ENCODE data around the gene CCDC191.

Gene CCDC191

DNA sequence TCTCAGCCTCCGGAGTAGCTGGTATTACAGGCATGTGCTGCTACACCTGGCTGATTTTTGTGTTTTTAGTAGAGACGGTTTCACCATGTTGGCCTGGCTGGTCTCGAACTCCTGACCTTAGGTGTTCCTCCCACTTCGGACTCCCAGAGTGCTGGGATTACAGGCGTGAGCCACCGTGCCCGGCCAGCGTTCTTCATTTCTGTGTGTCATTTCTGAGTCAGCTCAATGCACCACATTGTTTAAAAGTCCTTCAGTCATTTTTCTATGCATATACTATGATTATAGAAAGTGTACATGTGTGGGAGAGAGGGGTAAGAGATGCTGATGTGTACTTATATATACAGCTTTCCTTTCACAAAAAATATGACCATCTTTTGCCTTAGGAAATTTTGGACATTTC is 2.3 kb upstream of the CCDC191 start:
- DNase-seq: no peak

DNA sequence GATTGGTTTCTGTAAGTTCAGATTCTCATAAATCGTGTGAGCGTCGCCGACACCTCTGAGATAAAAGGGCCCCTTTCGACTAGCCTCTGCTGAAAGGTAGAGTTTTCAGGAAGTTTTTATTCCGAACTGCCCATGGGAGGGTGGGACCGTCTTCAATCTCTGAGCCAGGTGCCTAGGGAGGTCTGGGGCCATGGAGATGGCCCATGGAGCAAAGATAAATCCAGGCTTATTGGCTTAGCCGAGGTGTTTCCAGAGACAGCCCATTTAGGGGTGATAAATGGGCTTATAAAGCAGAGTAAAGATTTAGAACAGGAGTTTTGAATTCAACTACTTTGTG is 653 bp upstream of the CCDC191 start:
- no peak for DNase-seq

DNA sequence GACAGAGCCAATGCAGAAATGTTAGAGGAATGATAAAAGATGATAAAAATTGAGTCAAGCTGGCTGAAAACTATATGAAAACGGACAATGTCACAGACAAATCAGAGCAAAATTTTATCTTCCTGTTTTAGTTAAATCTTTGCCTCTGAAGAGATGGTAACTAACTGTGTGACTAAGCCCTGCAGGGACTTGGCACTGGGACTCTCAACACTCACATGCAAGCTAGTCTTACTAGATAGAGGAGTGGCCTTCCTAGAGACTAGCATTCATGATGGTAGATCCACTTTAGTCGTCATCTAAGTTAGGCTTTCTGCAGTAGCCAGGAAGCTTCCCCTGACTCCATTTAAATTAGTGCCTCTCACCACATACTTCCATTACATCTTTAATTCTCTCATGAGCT is 4.1 kb downstream of the CCDC191 start:
- DNase-seq: no peak

DNA sequence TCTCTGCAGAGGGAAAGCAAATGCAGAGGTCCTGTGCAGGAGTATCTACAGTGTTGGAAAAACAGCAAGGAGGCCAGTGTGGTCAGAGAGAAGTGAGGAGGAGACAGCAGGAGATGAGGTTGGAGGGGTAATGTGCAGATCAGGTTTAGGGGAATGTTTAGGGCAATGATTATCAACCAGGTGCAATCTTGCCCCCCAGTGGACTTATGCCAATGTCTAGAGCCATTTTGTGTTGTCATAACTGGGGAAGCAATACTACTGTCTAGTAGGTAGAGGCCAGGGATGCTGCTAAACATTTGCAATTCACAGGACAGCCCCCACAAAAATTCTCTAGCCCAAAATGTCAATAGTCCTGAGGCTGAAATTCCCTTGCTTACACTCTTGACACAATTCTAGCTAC is 13.1 kb downstream of the CCDC191 start:
- no peak for DNase-seq

DNA sequence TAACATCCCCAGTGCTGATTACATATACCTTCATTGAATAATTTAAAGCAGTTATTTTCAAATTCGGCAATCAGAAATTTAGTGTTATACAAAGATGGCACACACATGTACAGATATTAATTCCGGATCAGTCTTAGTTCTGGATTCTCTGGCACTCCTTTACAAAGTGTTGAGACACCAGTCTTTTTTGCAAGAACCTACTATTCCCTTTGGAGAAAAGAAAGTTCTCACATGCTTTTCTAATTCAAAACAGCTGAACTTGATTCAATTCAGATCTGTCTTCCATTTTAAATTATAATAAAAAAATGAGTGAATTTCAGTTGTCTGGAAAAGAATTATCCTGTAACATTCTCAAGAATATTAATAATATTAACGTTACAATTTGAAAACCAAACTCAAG is 20.4 kb downstream of the CCDC191 start:
- no peak for DNase-seq

DNA sequence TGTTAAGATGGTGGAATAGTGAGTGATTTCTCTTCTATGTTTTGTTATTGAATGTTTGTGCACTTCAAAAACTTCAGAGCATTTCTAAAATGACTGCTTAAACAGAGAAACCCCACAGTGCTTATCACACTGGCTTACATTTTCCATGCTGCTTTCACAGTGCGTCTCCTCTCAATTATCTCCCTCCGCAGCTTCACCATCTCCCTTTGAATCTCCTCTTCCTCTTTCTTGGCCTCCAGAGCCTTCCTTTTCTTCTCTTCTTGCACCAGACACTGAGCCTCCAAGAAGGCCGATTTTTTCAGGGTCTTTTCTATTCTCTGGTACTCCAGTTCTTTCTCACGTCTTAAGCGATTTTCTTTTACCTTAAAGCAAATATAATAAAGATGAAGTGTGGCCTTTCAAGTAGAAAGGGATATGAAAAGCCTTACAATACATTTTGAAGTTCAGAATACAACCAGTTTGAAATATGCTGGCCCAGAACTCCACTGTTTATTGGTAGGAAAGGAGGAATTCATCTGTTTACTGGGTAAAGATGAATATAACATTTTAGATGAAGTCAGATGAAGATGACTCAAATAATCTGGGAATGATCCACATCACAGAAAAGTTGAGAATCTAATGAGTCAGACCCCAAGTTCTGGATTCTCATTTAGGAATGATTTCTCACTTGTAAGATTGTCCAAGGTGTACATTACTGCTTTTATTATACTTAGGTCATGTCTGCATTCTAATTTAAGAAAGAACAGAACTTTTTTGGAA is 21.4 kb downstream of the CCDC191 start:
- DNase-seq: no peak

DNA sequence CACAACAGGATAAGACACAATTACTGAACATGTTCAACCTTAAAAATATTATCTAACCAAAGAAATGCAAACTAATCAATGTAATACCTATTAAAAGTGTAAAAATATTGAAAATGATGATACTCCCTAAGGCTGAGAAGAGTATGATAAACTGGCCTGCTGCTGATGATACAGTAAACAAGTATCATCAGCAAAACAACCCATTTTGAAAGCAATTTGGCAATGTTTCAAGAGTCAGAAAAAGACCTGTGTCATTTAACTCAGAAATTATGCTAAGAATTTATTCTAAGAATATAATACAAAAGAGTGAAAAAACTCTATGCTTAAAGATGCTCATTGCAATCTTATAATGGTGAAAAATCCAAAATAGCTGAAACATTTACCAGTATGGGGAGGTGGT is 22.1 kb downstream of the CCDC191 start:
- no peak for DNase-seq

DNA sequence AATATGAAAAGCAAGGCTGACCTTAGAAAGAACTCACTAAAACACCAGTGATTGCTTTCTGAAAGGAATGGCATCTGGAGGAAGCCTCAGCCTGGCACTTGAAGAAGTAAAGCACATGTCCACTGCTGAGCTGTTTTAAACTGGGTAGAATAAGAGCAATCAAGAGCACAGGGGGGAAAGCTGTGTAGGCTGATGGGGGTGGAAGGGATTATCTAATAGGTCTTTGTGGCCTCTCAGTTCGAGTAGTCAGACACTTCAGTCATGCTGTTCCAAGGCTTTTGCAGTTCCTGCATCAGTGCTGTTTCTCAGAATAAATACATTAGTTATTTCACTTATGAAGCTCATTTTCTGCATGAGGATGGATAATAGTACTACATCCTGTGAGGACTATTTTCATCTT is 22.6 kb downstream of the CCDC191 start:
- DNase-seq: no peak

DNA sequence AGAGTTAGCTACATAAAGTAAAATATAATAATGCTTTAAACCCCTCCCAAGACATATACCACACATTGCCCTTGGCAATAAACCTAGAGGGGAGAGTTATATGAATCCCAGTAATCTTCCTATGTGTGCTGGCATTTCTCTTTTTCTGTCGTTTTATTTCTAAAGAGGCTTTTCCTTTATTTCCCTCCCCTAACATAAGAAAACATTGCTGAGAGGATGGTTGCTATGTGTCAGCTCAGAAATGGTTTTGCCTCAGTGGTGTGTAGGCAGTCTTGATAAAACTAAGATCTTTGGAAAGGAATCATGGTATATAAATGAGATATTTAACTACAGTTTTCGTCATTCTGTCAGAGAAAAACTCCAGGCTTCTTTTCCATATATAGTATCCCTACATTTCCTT is 30.0 kb downstream of the CCDC191 start:
- no peak for DNase-seq

DNA sequence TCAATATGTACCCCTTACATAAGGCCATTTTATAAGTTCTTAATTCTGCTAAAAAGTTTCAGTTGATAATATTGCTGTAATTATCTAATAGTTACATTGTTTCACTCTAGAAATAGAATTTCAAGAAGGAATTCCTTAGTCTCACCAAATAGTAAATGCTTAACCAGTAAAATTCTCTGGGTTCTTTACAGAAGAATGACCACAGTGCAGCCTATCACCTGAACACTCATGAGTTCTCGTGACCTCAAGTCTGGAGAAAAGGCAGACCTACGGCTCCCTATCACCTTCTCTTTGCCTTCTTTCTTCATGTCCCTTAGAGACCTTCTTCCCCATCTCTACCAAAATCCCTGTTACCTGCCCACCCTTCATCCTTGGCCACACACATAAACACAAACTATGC is 30.9 kb downstream of the CCDC191 start:
- no peak for DNase-seq

DNA sequence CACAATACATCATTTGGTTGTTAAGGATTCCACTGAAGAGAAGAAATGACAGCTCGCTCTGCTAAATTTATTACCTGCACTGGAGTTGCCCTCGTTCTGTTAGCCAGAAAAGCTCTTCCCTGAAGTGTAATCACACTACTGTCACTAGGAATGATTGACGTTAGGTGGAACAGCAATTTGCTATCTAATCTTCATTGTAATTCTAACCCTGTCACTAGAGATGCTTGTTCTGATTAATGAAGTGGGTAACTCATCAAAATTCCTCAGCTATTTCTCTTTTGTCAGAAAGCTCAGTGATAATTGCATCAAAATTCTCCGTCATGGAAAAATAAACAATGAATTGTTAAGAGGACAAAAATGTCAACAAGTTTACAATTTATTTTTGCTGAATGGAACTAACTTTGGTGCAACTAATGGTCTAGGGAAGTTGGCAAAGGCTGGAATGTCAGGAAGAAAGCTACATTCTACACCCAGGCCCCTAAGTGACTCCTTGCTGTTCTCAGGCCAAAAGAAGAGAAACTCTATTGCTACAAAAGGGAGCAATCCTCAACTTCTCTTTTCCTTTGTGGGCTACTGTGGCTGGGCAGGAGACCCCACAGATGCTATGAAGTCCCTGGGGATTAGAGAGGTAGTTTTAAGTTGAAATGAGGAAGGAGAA is 34.1 kb downstream of the CCDC191 start:
- no peak for DNase-seq

DNA sequence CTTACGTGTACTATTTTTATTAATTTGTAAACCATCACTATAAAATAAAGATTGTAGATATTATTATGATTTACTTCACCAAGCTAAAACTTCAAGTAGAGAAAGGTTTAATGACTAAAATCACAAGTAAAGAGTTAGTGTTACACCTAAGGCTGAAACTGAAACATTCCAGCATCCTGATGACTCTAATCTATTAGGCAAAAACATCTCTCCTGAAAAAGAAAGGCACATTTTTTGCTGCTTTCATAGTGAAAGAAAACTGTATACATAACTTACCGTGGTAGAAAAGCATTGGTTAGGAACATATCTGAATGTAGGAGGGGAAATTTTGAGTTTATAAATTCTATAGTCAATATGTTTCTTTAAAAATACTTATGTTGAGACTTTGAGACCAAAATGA is 35.4 kb downstream of the CCDC191 start:
- DNase-seq: no peak

DNA sequence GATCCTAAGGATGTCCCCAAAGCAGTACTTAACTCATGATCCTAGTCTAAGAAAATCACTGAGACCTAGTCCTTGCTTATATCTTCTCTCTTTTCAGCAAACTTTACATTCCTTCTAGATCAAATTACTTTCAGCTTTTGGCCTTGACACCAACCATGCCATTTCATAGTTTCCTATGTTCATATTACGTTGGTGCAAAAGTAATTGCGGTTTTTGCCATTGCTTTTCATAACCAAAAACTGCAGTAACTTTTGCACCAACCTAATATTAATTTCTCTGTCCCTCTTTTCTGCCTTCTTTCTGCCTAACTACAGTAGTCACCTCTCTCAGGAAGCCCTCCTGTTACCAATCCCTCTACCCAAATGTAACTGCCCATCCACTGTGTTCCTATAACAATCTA is 36.8 kb downstream of the CCDC191 start:
- no peak for DNase-seq

DNA sequence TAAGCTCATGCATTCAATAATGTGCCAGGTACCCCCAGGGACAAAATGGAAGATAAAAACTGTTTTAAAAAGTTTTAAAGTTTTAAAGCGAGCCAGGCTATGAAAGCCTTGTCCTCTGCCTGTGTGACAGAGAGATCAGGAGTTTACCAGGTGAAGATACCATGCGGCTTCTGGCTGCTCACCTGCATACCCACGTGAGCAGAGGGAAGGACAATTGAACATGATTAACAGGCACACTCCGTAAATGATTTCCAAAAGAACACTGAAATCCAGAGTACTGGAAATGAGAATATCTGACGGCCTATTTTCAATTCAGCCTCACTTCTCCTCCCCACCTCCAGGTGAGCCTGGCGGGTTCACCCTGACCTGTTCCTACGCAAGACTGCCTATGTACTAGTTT is 42.1 kb downstream of the CCDC191 start:
- DNase-seq: no peak

DNA sequence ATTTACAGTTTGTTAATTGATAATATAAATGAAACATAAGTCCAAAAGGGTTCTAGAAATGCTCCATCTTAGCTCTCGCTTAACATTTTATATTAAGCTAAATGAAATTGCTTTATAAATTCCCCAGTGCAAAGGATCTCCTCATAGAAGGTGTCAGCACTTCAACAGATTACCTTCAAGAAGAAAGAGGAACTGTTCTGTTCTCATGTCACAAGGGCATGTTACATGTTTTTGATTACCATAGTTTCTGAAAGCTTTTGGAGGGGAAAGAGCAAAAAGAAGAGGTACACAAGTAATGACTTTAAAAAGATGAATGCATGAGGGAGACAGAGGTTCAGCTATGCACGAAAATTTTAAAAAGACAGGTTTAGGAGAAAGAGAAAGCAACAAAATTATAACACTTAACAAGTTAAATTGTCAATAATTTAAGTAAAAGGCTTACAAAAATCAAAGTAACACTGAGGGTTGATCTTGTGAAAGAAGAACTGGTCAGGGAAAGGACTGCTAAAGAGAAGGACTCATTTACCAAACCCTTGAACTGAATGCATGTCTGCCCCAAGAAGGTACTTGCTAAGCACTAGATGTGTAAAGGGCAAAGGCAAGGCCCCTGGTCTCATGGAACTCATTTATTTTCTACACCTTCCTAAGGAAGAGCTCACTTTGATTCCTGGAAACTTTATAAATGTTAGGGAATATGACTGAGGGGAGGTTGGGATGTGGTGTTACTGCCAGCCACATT is 45.1 kb downstream of the CCDC191 start:
- DNase-seq: no peak

DNA sequence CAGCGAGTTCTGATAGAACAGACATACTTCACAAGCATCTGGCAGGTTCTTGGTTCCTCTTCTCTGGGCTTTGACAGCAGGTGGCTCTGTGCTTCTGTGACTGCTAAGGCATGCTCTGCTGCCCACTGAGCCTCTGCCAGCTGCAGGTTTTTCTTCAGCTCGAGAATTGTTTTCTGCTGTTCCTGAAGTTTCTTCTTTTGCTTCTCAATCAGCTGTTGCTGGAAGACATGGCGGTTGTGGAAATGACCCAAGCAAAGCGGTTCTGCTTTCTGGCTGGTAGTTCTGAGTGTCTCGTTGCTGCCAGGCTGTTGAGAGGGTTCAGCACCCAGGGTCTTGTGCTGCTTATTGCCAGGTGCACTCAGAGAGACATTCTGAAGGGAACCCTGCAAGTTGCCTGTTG is 50.8 kb downstream of the CCDC191 start:
- no peak for DNase-seq

DNA sequence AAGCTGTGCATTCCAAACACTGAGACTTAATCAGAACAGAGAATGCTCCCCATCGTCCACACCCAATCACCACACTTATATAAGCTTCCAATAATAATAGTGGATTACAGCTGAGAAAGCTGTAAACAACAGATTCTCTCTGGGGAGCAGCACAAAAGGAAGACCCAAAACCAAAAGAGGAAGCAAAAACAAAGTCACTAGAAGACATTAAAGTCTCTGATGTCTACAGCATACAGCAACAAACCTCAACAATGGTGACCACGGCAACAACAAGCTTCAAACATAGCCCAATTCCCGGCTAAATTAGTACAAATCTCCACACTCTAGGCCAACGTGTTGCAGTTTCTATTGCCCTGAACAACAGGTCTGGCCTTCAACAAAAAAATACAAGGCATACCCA is 70.8 kb downstream of the CCDC191 start:
- DNase-seq: no peak

DNA sequence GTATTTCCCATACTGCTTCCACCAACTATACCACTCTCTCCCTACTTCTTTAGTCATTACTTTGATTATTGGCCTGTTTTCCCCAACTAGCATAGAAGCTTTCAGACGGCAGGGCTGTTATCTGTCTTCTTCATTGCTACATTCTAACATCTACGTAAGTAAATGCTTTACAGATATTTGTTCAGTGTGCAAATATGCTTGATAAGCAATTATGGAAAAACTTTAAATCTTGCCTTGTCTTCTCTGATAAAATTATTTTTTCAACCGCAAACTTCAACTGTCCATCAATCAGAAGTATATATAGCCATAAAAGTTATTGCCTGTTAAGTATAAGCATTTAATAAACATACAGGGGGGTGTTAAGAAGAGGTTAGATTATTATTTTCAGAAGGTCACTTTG is 72.8 kb downstream of the CCDC191 start:
- no peak for DNase-seq

DNA sequence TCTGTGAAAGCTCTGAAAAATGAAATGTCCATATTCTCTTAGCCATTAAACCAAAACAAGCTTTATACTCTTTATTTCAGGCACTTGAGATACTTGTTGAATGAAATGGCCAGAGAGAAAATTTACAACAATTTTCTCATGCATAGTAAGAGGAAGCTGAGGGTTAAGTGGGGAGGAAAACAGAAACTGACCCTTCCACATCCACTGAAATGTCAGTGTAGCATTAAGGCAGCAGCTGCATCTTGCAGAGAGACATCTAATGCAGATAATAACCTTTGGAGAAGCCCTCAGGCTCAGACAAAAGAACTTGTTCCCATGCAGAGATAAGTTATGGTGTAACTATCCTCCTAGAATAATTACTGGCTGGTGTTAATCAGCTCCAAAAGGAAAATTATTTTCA is 74.5 kb downstream of the CCDC191 start:
- no peak for DNase-seq

DNA sequence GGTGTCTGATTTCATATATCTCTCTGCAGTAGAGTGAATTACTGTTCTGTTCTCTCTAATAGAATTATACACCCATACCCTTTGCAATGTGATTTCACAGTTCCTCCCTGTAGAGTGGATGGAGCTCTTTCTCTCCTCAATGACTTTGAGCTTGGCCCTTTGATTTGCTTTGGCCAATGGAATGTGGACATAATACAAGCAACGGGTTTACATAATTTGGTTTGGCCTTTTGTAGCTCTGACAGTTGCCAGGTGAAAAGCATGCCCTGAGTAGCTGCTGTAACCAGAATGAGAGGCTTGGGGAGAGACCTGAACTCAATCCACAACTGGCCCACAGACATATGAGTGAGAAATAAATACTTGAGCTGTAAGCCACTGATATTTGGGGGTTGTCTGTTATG is 76.4 kb downstream of the CCDC191 start:
- DNase-seq: no peak

DNA sequence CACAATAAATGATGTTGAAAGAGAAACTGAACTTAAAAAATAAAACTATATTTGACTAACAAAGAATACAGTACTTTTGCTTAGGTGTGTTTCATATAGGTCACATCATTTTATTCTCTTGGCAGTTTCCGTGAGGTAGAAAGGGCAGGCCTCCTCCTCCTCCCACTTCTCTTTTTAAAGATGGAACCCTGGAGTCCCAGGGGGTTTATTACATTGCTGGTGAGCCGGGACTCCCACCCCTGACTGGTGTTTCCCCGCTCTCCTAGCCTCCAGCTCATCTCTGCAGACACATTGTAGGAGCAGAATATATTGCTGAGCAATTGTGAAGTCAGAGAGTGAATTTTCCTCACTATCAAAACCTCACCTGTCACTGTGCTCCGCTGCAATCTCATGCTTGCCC is 78.5 kb downstream of the CCDC191 start:
- DNase-seq: no peak

DNA sequence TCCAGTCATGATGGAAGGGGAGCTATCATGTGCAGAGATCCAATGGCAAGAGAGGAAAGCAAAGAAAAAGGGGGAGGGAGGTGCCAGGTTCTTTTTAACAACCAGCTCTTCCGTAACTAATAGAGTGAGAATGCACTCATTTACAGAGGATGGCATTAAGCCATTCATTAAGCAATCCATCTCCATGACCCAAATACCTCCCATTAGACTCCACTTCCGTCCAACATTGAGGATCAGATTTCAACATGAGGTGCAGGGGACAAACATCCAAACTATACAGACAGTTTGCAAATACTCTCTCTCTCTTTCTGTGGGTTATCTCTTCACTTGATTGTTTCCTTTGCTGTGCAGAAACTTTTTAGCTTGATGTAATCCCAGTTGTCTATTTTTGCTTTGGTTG is 87.3 kb downstream of the CCDC191 start:
- no peak for DNase-seq

DNA sequence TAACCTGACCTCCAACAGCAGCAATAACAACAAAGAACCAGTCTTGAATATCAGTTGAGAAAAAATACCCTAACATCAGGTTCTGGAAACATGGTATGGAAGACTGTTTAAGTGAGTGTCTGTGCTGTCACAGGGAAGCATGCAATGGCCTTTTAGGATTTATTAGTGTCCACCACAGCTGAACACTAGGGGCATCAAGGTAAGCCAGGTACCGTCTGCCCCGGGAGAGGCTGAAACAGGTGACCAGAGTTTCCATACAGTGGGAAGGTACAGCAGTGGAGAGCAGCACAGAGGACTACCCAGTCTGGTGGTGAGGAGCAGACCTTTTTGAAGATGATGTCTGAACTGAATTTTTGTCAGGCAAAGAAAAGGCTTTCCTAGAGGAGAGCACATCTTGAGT is 90.2 kb downstream of the CCDC191 start:
- DNase-seq: no peak

DNA sequence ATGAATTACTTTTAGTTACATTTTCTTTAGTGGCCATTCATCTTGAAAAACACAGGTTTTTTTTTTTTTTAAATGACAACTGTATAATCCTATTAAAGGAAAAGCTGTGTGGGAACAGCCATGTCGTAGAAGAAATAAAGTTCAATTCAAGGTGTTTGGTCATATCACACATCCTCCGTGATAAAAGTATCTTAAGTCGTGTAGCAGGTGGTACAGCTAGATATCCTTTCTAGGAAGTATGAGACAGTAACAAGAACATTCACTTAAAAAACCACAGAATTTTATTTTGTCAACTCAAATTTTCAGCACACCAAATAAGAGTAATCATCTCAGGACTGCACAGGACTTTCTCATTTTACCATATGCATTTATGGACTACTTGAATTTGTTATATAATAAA is 92.4 kb downstream of the CCDC191 start:
- DNase-seq: no peak
